Stimulated activated memory B cell treated with anti-CD40 and anti-IgM and Interleukin-4, amounts not matched to agents 10 μg/mL and 1 μg/mL and 100 μg/mL, for 72 hours (primary cell): ENCODE measurements around the gene ASPSCR1.
A peak's percentile ranks its signal among the peaks of the same experiment; 100 is the strongest.

Experiments
- ATAC-seq: fragments of 150-1000 bp; cut with Tn5 transposase; 2 replicates; pipeline ENCODE4 v1.10.0; 2021
- H3K27ac Mint-ChIP-seq: one replicate; pipeline ENCODE4 v1.8.0; 2022; ENCODE audit warnings: mild to moderate bottlenecking, mixed read lengths
- H3K27me3 Mint-ChIP-seq: one replicate; pipeline ENCODE4 v1.8.0; 2022; ENCODE audit warnings: mixed read lengths
- H3K36me3 Mint-ChIP-seq: one replicate; pipeline ENCODE4 v1.8.0; 2022; ENCODE audit warnings: mixed read lengths
- H3K4me1 Mint-ChIP-seq: one replicate; pipeline ENCODE4 v1.8.0; 2022; ENCODE audit warnings: mixed read lengths
- H3K4me3 Mint-ChIP-seq: one replicate; pipeline ENCODE4 v1.8.0; 2022; ENCODE audit warnings: mild to moderate bottlenecking, moderate library complexity, mixed read lengths
- H3K9me3 Mint-ChIP-seq: one replicate; pipeline ENCODE4 v1.8.0; 2022; ENCODE audit warnings: mixed read lengths

ASPSCR1 gene, protein sequence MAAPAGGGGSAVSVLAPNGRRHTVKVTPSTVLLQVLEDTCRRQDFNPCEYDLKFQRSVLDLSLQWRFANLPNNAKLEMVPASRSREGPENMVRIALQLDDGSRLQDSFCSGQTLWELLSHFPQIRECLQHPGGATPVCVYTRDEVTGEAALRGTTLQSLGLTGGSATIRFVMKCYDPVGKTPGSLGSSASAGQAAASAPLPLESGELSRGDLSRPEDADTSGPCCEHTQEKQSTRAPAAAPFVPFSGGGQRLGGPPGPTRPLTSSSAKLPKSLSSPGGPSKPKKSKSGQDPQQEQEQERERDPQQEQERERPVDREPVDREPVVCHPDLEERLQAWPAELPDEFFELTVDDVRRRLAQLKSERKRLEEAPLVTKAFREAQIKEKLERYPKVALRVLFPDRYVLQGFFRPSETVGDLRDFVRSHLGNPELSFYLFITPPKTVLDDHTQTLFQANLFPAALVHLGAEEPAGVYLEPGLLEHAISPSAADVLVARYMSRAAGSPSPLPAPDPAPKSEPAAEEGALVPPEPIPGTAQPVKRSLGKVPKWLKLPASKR

DNA sequence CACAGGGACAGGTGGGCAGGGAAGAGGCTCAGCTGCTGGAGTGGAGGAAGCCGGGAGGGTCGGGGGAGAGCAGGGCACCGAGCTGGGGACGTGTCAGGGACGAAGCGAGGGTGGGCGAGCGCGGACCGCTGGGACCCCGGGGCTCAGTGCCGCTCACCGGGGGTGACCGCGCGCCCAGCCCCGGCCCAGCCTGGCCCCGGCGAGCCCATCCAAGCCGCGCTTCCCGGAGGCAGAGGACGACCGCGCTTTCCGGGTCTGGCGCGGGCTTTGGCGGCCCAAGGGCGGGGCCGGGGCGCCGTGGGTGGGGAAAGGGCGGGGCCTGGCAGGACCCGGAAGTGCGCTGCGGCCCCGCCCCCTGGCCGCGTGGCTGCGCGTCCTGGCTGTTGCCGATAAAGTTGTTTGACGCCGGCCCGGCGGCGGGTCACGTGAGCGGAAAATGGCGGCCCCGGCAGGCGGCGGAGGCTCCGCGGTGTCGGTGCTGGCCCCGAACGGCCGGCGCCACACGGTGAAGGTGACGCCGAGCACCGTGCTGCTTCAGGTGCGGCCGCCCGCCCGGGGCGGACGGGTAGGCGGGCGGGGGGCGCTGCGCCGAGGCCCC, at the start of gene ASPSCR1:
Gene ASPSCR1, plus strand, starts transcription at position 419 of the 598 bp plus-strand sequence. Its CDS starts 18 bp downstream, at position 437.
- H3K27me3 Mint-ChIP-seq = no peaks in the 10 kb centered on the region
- ATAC-seq = peak; percentile 97
- H3K27ac Mint-ChIP-seq = peak within 1 kb of the TSS; percentile 93
- H3K36me3 Mint-ChIP-seq = peaks cover 15% of the 10 kb centered on the region
- peak within 1 kb of the TSS; percentile 97 for H3K4me3 Mint-ChIP-seq
- H3K4me1 Mint-ChIP-seq = peaks cover 39% of the 10 kb centered on the region
- H3K9me3 Mint-ChIP-seq = no peaks in the 10 kb centered on the region

DNA sequence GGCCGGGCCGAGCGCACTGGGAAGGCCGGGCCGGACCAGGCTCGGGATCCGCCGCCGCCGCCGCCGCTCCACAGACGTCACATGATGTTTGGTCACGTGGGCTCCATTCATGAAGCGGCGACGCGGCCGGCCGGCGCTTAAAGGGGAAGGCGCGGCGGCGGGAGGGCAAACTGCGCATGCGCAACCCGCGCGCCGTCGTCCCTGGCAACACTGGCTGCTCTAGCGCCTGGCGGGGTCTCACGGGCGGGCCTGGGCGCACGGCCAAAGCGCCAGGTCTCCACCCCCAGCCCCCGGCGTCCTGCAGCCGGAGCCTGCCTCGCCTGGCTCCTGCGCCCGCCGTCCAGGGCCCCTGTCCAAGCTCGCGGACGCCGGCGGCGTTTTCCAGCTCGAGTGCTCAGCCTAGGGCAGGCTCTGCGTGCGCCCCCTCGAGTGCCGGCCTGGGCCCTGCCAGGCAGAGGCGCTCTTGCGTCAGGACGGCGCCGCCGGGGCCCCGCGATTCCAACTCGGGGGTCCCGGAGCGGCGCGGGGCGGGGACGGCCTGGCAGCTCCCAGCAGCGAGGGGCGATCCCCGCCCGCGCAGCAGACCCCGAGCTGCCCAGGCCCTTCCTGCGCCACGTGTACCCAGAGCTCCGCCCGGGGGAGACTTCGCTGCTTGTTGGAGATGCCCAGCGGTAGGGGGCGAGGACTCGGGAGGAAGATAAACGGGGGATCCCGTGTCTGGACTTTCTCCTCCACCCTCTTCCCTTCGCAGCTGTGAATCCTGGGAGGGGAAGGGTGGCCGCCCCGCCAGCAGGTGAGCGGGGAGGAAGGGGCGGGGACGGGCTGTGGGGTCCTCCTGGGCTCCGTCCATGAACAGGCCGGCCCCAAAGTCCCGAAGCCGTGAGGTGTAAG, 49.5 kb upstream of the ASPSCR1 start, which contains the start of gene MAFG:
Gene MAFG, minus strand, starts transcription at position 83 of the 891 bp plus-strand sequence. CDS start 4,550 bp downstream, outside the sequence.
- Mint-ChIP-seq H3K36me3 (peaks cover 3% of the 10 kb centered on the region), H3K27ac (peak within 1 kb of the TSS; percentile 87), H3K4me1 (peaks cover 43% of the 10 kb centered on the region), H3K9me3 (no peaks in the 10 kb centered on the region), H3K27me3 (peaks cover 43% of the 10 kb centered on the region), H3K4me3 (peak within 1 kb of the TSS; percentile 92)
- peak; percentile 79 for ATAC-seq

DNA sequence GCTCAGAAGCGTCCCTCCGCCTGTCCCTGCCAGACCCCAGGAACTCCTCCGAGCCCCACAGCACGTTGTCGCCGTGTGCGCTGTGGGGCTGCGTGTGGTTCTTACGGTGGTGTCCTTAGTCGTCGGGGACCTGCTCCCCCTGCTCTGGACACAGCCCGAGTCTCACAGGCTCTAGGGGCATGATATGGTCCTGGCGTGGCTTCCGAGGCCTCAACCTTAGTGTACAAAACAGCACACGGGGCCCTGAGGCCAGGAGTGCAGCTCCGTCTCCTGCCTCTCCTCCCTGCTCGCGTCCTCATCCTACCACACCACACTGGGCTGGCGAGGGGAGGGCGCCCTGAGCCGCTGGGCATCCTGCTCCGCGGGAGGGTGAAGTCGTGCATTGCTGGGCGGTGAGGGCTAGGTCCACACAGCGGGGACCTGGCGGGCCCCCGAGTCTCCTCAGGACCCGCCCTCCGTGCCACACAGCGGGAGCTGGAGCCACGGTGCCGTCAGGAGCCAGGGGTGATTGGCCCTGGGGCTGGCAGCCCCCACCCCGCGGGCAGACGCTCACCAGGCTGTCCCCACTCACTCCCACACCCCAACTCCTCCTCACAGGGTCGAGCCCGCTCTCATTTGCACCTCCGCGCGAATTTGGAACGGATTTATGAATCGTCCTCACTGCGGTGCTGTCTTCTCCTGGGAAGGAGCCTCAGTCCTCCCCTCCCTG, 48.7 kb upstream of the ASPSCR1 start:
- Mint-ChIP-seq H3K9me3 (no peaks in the 10 kb centered on the region), H3K36me3 (peaks cover 2% of the 10 kb centered on the region), H3K27ac (no peak overlapping the region), H3K27me3 (peaks cover 46% of the 10 kb centered on the region), H3K4me1 (peaks cover 36% of the 10 kb centered on the region), H3K4me3 (peak overlapping the region; percentile 38)
- no peak for ATAC-seq

DNA sequence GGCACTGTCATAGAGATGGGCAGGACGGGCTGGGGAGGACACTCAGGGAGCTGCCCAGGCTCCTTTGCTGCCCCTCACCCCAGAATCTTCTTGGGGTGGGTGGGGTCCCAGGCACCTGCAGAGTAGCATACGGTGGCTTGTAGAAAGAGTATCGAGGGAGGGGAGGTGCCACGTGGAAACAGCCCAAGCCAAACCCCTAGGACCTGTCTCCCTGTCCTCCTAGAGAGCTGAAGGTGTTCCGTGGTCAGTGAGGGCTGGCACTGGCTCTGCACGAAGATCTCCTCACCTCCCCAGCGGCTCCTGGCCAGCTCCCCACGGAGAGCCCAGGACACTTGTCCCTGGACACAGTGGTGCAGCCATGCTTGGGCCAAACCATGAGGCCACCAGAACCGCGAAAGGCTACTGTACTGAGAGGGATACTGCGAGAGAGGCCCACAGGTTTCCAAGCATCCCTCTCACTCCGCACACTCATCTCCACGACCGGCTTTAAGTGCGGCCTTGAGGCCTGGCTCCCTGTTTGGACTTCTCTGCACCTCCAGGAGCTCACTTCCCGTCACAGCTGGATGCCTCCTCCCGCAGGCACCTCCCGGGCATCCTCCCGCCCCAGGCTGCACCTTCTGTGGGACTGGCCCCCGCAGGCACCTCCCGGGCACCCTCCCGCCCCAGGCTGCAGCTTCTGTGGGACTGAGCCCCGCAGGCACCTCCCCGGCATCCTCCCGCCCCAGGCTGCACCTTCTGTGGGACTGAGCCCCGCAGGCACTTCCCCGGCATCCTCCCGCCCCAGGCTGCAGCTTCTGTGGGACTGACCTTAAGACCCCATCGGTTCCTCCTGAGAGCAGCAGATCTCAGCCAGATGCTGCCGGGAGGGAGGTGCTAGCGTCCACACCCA, 47.9 kb upstream of the ASPSCR1 start:
- peaks cover 29% of the 10 kb centered on the region for H3K4me1 Mint-ChIP-seq
- peaks cover 6% of the 10 kb centered on the region for H3K36me3 Mint-ChIP-seq
- ATAC-seq = no peak
- no peak overlapping the region for H3K27ac Mint-ChIP-seq
- peak overlapping the region; percentile 38 for H3K4me3 Mint-ChIP-seq
- no peaks in the 10 kb centered on the region for H3K9me3 Mint-ChIP-seq
- peaks cover 46% of the 10 kb centered on the region for H3K27me3 Mint-ChIP-seq

DNA sequence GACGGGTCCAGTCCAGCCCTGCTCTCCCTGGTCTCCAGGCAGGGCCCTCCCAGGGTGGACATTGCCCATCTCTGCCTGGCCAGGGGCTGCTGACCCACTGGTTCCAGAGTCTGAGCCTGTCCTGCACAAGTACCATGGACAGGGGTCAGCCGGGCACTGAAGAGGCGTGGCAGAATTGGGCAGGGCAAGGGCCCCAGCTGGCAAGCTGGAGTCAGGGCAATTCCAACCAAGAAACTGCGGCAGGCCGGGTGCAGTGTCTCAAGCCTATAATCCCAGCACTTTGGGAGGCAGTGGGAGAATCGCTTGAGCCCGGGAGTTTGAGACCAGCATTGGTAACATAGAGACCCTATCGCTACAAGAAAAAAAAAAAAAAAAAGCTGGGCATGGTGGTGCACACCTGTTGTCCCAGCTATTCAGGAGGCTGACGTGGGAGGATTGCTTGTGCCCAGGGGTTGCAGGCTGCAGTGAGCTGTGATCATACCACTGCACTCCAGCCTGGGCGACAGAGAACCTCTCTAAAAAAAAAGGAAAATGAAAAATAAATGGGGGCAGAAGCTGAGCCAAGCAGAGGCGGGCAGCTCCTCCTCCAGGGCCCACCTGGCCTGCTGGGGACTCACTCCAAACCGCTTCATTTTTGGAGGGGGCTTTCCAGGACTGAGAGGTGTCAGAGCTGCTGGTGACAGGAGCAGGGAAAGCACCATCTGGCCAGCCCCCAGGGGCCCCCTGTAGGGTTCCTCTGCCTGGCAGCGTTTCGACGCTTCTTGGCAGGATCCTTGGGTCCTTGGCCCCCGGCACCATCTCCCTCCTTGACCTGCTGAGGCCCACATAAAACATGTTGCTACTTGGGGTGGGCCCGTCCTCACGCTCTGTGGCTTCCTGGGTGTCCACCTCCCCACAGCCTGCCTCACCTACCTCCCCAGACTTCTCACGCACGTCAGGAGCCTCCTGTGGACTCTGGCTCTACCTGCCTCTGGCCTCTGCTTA, 47.0 kb upstream of the ASPSCR1 start:
- H3K36me3 Mint-ChIP-seq = peaks cover 10% of the 10 kb centered on the region
- H3K27me3 Mint-ChIP-seq = peaks cover 46% of the 10 kb centered on the region
- H3K9me3 Mint-ChIP-seq = no peaks in the 10 kb centered on the region
- ATAC-seq = no peak
- no peak overlapping the region for H3K4me3 Mint-ChIP-seq
- H3K27ac Mint-ChIP-seq = no peak overlapping the region
- peaks cover 27% of the 10 kb centered on the region for H3K4me1 Mint-ChIP-seq

DNA sequence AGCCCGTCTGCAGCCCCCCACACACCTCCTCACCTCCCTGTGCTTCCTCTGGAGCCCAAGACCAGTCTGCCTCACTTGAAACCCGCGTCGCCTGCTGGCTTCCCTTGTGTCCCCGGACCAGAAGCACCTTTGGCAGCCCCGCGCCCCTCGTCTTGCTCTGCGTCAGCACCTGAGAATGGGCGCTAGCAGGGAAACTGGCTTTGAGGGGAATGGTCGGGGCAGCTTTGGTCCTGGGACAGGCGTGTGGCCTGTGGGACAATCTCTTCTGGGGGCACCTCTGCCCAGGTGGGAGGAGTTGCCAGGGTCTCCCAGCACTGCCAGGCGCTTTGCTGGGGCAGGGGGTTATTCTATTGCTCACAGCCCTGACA, 46.3 kb upstream of the ASPSCR1 start:
- H3K27me3 Mint-ChIP-seq = peaks cover 46% of the 10 kb centered on the region

DNA sequence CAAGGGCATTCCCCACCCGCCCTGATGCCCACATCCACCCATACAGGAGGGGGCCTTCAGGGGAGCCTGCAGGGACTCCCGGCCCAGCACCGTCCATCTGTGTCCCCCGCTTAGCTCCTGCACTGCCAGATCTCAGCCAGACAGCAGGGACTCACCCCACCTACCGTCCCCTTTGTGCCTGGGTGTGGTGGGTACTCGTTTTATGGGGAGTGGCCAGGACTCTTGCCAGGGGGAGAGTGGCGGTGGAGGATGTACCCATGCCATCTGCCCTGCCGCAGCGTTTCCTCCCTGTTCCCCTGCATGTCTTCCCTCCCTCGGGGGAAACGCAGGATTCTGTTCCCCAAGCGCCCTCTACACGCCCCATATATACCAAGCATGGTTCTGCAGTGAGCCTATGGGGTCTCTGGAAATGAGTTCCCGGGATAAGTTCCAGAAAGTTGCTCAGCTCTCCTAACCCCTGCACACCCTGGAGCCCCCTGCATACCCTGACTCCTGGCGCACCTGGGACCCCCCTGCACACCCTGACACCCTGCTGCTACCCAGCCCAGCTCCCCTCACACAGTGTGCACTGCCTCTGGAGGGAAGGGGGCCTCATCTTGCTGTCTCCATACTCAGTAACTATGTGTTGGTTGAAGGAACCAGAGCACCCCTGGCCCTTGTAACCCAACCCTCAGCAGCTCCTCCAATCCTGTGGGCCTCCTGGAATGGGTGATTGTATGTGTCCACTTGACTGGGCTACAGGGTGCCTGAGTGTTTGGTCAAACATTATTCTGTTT, 45.7 kb upstream of the ASPSCR1 start:
- H3K27ac Mint-ChIP-seq = no peak overlapping the region
- H3K36me3 Mint-ChIP-seq = peaks cover 10% of the 10 kb centered on the region
- no peak overlapping the region for H3K4me3 Mint-ChIP-seq
- no peaks in the 10 kb centered on the region for H3K9me3 Mint-ChIP-seq
- peaks cover 27% of the 10 kb centered on the region for H3K4me1 Mint-ChIP-seq
- peaks cover 46% of the 10 kb centered on the region for H3K27me3 Mint-ChIP-seq
- ATAC-seq = no peak

More for the DNA sequence above, 46.3 kb upstream of the ASPSCR1 start:
- H3K4me3 Mint-ChIP-seq = no peak overlapping the region
- ATAC-seq = no peak
- H3K4me1 Mint-ChIP-seq = peaks cover 27% of the 10 kb centered on the region
- peaks cover 10% of the 10 kb centered on the region for H3K36me3 Mint-ChIP-seq
- H3K27ac Mint-ChIP-seq = no peak overlapping the region
- no peaks in the 10 kb centered on the region for H3K9me3 Mint-ChIP-seq

DNA sequence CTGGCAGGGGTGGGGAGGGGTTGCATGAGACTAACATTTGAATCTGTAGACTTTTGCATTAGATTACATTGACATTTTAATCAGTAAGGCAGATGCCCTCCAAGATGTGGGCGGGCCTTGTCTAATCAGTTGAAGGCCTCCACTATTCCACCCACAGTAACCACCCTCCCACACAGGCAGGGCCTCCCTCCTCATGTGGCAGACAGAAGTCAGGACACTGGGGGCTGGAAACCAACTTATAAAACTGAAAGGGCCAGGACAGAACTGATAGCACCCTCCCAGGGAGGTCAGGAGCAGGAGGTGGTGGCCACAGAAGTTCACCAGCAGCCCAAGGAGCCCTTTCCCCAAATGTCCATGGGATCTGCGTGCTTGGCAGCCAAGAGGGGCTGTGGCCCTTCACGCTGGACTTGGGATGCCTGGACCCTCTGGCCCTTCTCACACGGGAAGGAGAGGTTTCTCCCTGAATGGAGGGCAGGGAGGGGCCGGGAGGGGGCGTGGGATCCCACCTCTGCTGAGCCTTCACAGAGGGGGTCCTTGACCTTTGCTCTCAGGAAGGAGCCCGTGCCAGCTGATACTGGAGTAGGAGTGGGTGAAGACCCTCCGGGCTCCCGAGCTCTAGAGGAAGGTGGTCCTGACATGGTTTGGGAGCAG, 45.0 kb upstream of the ASPSCR1 start:
- Mint-ChIP-seq H3K36me3 (peaks cover 10% of the 10 kb centered on the region), H3K9me3 (no peaks in the 10 kb centered on the region), H3K27me3 (peaks cover 47% of the 10 kb centered on the region), H3K4me1 (peaks cover 29% of the 10 kb centered on the region), H3K4me3 (no peak overlapping the region), H3K27ac (no peak overlapping the region)
- ATAC-seq = no peak

DNA sequence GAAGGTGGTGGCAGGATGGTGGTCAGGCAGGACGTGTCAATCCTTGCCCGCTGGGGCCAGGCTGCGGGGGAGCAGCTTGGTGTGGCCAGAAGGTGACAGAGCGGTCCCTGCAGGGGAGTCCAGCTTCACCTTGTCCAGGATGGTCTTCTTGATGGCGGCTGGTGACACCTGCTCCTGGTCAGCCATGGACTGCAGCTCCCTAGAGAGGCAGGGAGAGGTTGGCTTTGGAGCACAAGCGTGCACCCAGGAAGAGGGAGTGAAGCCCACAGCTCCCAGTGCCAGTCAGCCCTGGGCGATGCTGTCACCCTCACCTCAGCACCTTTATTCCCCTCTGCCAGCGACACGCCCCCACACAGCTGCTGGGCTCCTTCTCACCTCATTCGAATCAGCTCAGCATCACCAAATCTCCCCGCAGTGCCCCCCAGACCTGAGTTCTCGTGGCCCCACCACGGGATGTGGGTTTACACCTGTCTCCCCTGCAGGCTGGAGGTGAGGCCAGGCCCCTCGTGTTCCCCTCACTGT, 44.2 kb upstream of the ASPSCR1 start:
- peaks cover 54% of the 10 kb centered on the region for H3K27me3 Mint-ChIP-seq
- H3K9me3 Mint-ChIP-seq = no peaks in the 10 kb centered on the region
- no peak overlapping the region for H3K27ac Mint-ChIP-seq
- ATAC-seq = no peak
- peaks cover 10% of the 10 kb centered on the region for H3K36me3 Mint-ChIP-seq
- peaks cover 35% of the 10 kb centered on the region for H3K4me1 Mint-ChIP-seq
- no peak overlapping the region for H3K4me3 Mint-ChIP-seq

DNA sequence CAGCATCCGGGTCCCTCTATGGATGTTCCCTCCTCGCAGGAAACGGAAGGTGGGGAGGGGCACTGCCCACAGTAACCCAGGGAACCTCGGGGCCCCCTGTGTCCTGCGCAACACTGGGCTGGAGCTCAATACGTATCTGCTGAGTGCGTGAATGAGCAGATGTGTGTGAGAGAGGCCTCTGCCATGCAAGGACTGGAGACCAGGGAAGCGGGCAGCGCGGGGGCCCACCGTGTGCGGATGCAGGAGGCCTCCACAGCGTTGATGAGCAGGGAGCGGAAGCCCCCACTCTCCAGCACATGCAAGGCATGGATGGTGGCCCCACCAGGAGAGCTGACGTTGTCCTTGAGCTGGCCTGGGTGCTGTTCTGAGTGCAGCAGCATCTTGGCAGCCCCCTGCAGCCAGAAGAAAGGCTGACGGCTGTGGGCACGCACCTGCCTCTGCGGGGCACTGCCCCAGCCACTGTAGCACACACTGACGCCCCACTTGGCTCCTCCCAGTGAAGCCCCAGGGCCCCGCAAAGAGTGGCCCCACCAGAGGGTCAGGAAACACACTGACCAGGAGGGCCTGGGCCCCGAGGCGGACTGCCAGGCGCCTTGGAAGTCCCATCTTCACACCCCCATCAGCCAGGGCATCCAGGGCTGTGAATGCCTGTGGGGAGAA, 43.2 kb upstream of the ASPSCR1 start:
- Mint-ChIP-seq H3K4me1 (peaks cover 35% of the 10 kb centered on the region), H3K4me3 (no peak overlapping the region), H3K9me3 (no peaks in the 10 kb centered on the region), H3K36me3 (peaks cover 10% of the 10 kb centered on the region), H3K27me3 (peaks cover 48% of the 10 kb centered on the region), H3K27ac (no peak overlapping the region)
- no peak for ATAC-seq
